Activated T-helper 1 cell treated with anti-CD3 and anti-CD28 coated beads, Interleukin-12 subunit alpha, Interleukin-12 subunit beta, Interleukin-2, Interleukin-4 antibody, amounts not matched to agents 30 ng/mL and 10 ng/mL and 1 ng/mL, durations not matched to agents 14 hours and 24 hours and 36 hours (primary cell): ENCODE results near the gene BDKRB1. TPM values are rescaled to one million over a fixed set of nuclear protein-coding genes. Genes with fewer than 3 reads are reported as not detected.

Experiments
- DNase-seq: peaks from one replicate; pipeline ENCODE4 v3.0.0; 2021; ENCODE audit warnings: low spot score
- H3K27ac Mint-ChIP-seq: one replicate; pipeline ENCODE4 v1.8.0; 2021; ENCODE audit warnings: mild to moderate bottlenecking, mixed read lengths
- H3K27me3 Mint-ChIP-seq: one replicate; pipeline ENCODE4 v1.8.0; 2022; ENCODE audit warnings: mild to moderate bottlenecking, moderate library complexity, mixed read lengths; ENCODE audit not compliant: insufficient read depth
- H3K36me3 Mint-ChIP-seq: one replicate; pipeline ENCODE4 v1.8.0; 2021; ENCODE audit warnings: low read depth, mixed read lengths
- H3K4me1 Mint-ChIP-seq: one replicate; pipeline ENCODE4 v1.8.0; 2021; ENCODE audit warnings: low read depth, mixed read lengths
- H3K4me3 Mint-ChIP-seq: one replicate; pipeline ENCODE4 v1.8.0; 2021; ENCODE audit warnings: mild to moderate bottlenecking, moderate library complexity, mixed read lengths
- H3K9me3 Mint-ChIP-seq: one replicate; pipeline ENCODE4 v1.8.0; 2021; ENCODE audit warnings: mixed read lengths
- intact Hi-C: fragments of 100-400 bp; cut with micrococcal nuclease; formaldehyde crosslinking; loops from one replicate; pipeline ENCODE4 v1.15.1; 2024
- total RNA-seq: library from RNA; stranded (reverse); gene quantifications from 2 replicates; pipeline ENCODE4 v1.2.3, GENCODE V29; 2022

The BDKRB1 gene
- total RNA-seq, 1 donor from 2014 or later, result not detected

GRCh38 chr14:96221841-96222240 lies 34.2 kb upstream of the BDKRB1 start:
- intact Hi-C loops, result no loop called here
- H3K27ac Mint-ChIP-seq, result no peak overlapping the region

GRCh38 chr14:96224480-96225096 lies 31.4 kb upstream of the BDKRB1 start:
- H3K27ac Mint-ChIP-seq, result no peak overlapping the region
- no peak for DNase-seq
- no peaks in the 10 kb centered on the region for H3K36me3 Mint-ChIP-seq
- no peaks in the 10 kb centered on the region for H3K9me3 Mint-ChIP-seq
- H3K4me1 Mint-ChIP-seq, result no peaks in the 10 kb centered on the region
- H3K27me3 Mint-ChIP-seq, result peaks cover 5% of the 10 kb centered on the region
- no peak overlapping the region for H3K4me3 Mint-ChIP-seq
- intact Hi-C loops, result no loop called here

More at GRCh38 chr14:96221841-96222240, 34.2 kb upstream of the BDKRB1 start:
- Mint-ChIP-seq H3K27me3 (peaks cover 5% of the 10 kb centered on the region), H3K36me3 (no peaks in the 10 kb centered on the region), H3K4me1 (no peaks in the 10 kb centered on the region), H3K9me3 (no peaks in the 10 kb centered on the region), H3K4me3 (no peak overlapping the region)
- no peak for DNase-seq

GRCh38 chr14:96225213-96225612 lies 30.8 kb upstream of the BDKRB1 start:
- Mint-ChIP-seq H3K4me3 (no peak overlapping the region), H3K27ac (no peak overlapping the region), H3K36me3 (no peaks in the 10 kb centered on the region), H3K9me3 (no peaks in the 10 kb centered on the region), H3K27me3 (peaks cover 5% of the 10 kb centered on the region), H3K4me1 (no peaks in the 10 kb centered on the region)
- intact Hi-C loops, result no loop called here
- no peak for DNase-seq

GRCh38 chr14:96225745-96226151 lies 30.3 kb upstream of the BDKRB1 start:
- Mint-ChIP-seq H3K4me1 (no peaks in the 10 kb centered on the region), H3K27ac (no peak overlapping the region), H3K27me3 (peaks cover 5% of the 10 kb centered on the region), H3K4me3 (no peak overlapping the region), H3K9me3 (no peaks in the 10 kb centered on the region), H3K36me3 (no peaks in the 10 kb centered on the region)
- intact Hi-C loops, result no loop called here
- DNase-seq, result no peak

- H3K36me3 Mint-ChIP-seq, result no peaks in the 10 kb centered on the region
- no peaks in the 10 kb centered on the region for H3K9me3 Mint-ChIP-seq
- DNase-seq, result no peak
- H3K27ac Mint-ChIP-seq, result no peak overlapping the region
- no peak overlapping the region for H3K4me3 Mint-ChIP-seq
- no peaks in the 10 kb centered on the region for H3K4me1 Mint-ChIP-seq
- intact Hi-C loops, result no loop called here
- peaks cover 5% of the 10 kb centered on the region for H3K27me3 Mint-ChIP-seq
Measured at GRCh38 chr14:96227428-96227827, 28.6 kb upstream of the BDKRB1 start.

GRCh38 chr14:96229315-96229714 lies 26.7 kb upstream of the BDKRB1 start:
- H3K36me3 Mint-ChIP-seq, result no peaks in the 10 kb centered on the region
- H3K9me3 Mint-ChIP-seq, result no peaks in the 10 kb centered on the region
- no peak overlapping the region for H3K4me3 Mint-ChIP-seq
- intact Hi-C loops, result no loop called here
- no peaks in the 10 kb centered on the region for H3K4me1 Mint-ChIP-seq
- peaks cover 4% of the 10 kb centered on the region for H3K27me3 Mint-ChIP-seq
- no peak for DNase-seq
- no peak overlapping the region for H3K27ac Mint-ChIP-seq

- no peaks in the 10 kb centered on the region for H3K36me3 Mint-ChIP-seq
- no peaks in the 10 kb centered on the region for H3K9me3 Mint-ChIP-seq
- H3K4me3 Mint-ChIP-seq, result no peak overlapping the region
- H3K27me3 Mint-ChIP-seq, result no peaks in the 10 kb centered on the region
- no peak overlapping the region for H3K27ac Mint-ChIP-seq
- no peak for DNase-seq
- H3K4me1 Mint-ChIP-seq, result no peaks in the 10 kb centered on the region
- intact Hi-C loops, result no loop called here
Measured at GRCh38 chr14:96231056-96231455, 25.0 kb upstream of the BDKRB1 start.

- no peak overlapping the region for H3K4me3 Mint-ChIP-seq
- no peak for DNase-seq
- H3K27ac Mint-ChIP-seq, result no peak overlapping the region
- no peaks in the 10 kb centered on the region for H3K27me3 Mint-ChIP-seq
- H3K4me1 Mint-ChIP-seq, result no peaks in the 10 kb centered on the region
- H3K36me3 Mint-ChIP-seq, result no peaks in the 10 kb centered on the region
- intact Hi-C loops, result no loop called here
- H3K9me3 Mint-ChIP-seq, result no peaks in the 10 kb centered on the region
Measured at GRCh38 chr14:96231526-96232130, 24.4 kb upstream of the BDKRB1 start.

GRCh38 chr14:96232506-96232905 lies 23.5 kb upstream of the BDKRB1 start:
- no peak overlapping the region for H3K27ac Mint-ChIP-seq
- H3K4me3 Mint-ChIP-seq, result no peak overlapping the region
- H3K4me1 Mint-ChIP-seq, result no peaks in the 10 kb centered on the region
- no peaks in the 10 kb centered on the region for H3K27me3 Mint-ChIP-seq
- no peaks in the 10 kb centered on the region for H3K9me3 Mint-ChIP-seq
- no peaks in the 10 kb centered on the region for H3K36me3 Mint-ChIP-seq
- no peak for DNase-seq
- intact Hi-C loops, result no loop called here

GRCh38 chr14:96233661-96234060 lies 22.3 kb upstream of the BDKRB1 start:
- no peaks in the 10 kb centered on the region for H3K9me3 Mint-ChIP-seq
- no peak for DNase-seq
- H3K27me3 Mint-ChIP-seq, result no peaks in the 10 kb centered on the region
- intact Hi-C loops, result no loop called here
- H3K4me1 Mint-ChIP-seq, result no peaks in the 10 kb centered on the region
- no peaks in the 10 kb centered on the region for H3K36me3 Mint-ChIP-seq
- no peak overlapping the region for H3K4me3 Mint-ChIP-seq
- H3K27ac Mint-ChIP-seq, result no peak overlapping the region

- Mint-ChIP-seq H3K27me3 (no peaks in the 10 kb centered on the region), H3K4me1 (no peaks in the 10 kb centered on the region), H3K9me3 (no peaks in the 10 kb centered on the region), H3K36me3 (no peaks in the 10 kb centered on the region), H3K4me3 (no peak overlapping the region), H3K27ac (no peak overlapping the region)
- no peak for DNase-seq
- intact Hi-C loops, result no loop called here
Measured at GRCh38 chr14:96235426-96235825, 20.6 kb upstream of the BDKRB1 start.

- H3K4me3 Mint-ChIP-seq, result no peak overlapping the region
- H3K27ac Mint-ChIP-seq, result no peak overlapping the region
- H3K27me3 Mint-ChIP-seq, result no peaks in the 10 kb centered on the region
- no peaks in the 10 kb centered on the region for H3K9me3 Mint-ChIP-seq
- intact Hi-C loops, result no loop called here
- H3K36me3 Mint-ChIP-seq, result no peaks in the 10 kb centered on the region
- no peaks in the 10 kb centered on the region for H3K4me1 Mint-ChIP-seq
- no peak for DNase-seq
Measured at GRCh38 chr14:96237641-96238040, 18.4 kb upstream of the BDKRB1 start.

GRCh38 chr14:96238676-96239265 lies 17.2 kb upstream of the BDKRB1 start:
- no peak for DNase-seq
- H3K27ac Mint-ChIP-seq, result no peak overlapping the region
- H3K27me3 Mint-ChIP-seq, result no peaks in the 10 kb centered on the region
- H3K4me3 Mint-ChIP-seq, result no peak overlapping the region
- no peaks in the 10 kb centered on the region for H3K9me3 Mint-ChIP-seq
- H3K36me3 Mint-ChIP-seq, result no peaks in the 10 kb centered on the region
- intact Hi-C loops, result no loop called here
- no peaks in the 10 kb centered on the region for H3K4me1 Mint-ChIP-seq
